GM23338 (cell line): ENCODE measurements around the gene TNF. TPM values are rescaled to one million over a fixed set of nuclear protein-coding genes. Genes with fewer than 3 reads are reported as not detected.
A peak's percentile ranks its signal among the peaks of the same experiment; 100 is the strongest.

ENCODE experiments used
- ATAC-seq: fragments of 200-7000 bp; cut with Tn5 transposase; 3 replicates; pipeline ENCODE4 v1.9.1; 2020
- DNase-seq: peaks from one replicate; pipeline ENCODE4 v3.0.0-alpha.2; 2015; ENCODE audit warnings: low spot score
- H2AFZ ChIP-seq: fragments of 200-600 bp; sonication (generic); 2 replicates; pipeline ENCODE4 v1.8.0; 2016; ENCODE audit warnings: antibody characterized with exemption, mild to moderate bottlenecking, moderate library complexity
- H3F3A ChIP-seq: fragments of 200-600 bp; sonication (generic); replicated peaks from 2 replicates; pipeline ENCODE4 v1.8.0; 2017; ENCODE audit warnings: antibody characterized with exemption, mixed run types, low read depth
- H3K27ac ChIP-seq: fragments of 200-600 bp; sonication (generic); 2 replicates; pipeline ENCODE4 v1.6.1; 2016; ENCODE audit warnings: low read depth
- H3K27me3 ChIP-seq: fragments of 200-600 bp; sonication (generic); 2 replicates; pipeline ENCODE4 v1.8.0; 2016; ENCODE audit warnings: mild to moderate bottlenecking, mixed run types, moderate library complexity; ENCODE audit not compliant: insufficient read depth
- H3K36me3 ChIP-seq: fragments of 200-600 bp; sonication (generic); 2 replicates; pipeline ENCODE4 v1.8.0; 2016; ENCODE audit warnings: mild to moderate bottlenecking; ENCODE audit not compliant: insufficient read depth
- H3K4me1 ChIP-seq: fragments of 200-600 bp; sonication (generic); 2 replicates; pipeline ENCODE4 v1.8.0; 2016; ENCODE audit warnings: mild to moderate bottlenecking, moderate library complexity; ENCODE audit not compliant: insufficient read depth
- H3K4me2 ChIP-seq: fragments of 200-600 bp; sonication (generic); 2 replicates; pipeline ENCODE4 v1.7.1; 2017; ENCODE audit warnings: mixed run types
- H3K4me3 ChIP-seq: fragments of 200-600 bp; sonication (generic); 2 replicates; pipeline ENCODE4 v1.6.1; 2016; ENCODE audit warnings: mixed run types
- H3K79me2 ChIP-seq: fragments of 200-600 bp; sonication (generic); replicated peaks from 2 replicates; pipeline ENCODE4 v1.8.0; 2017; ENCODE audit warnings: mild to moderate bottlenecking; ENCODE audit not compliant: insufficient read depth
- H3K9me2 ChIP-seq: fragments of 200-600 bp; sonication (generic); 2 replicates; pipeline ENCODE4 v1.8.0; 2017; ENCODE audit not compliant: insufficient read depth
- H4K20me1 ChIP-seq: fragments of 200-600 bp; sonication (generic); replicated peaks from 2 replicates; pipeline ENCODE4 v1.8.0; 2017; ENCODE audit warnings: mild to moderate bottlenecking; ENCODE audit not compliant: insufficient read depth
- H3K27ac Mint-ChIP-seq: 2 replicates; pipeline ENCODE4 v1.8.0; 2020; ENCODE audit warnings: inconsistent platforms, mild to moderate bottlenecking, moderate library complexity, mixed read lengths
- H3K27me3 Mint-ChIP-seq: 3 replicates; pipeline ENCODE4 v1.8.0; 2022; ENCODE audit warnings: low read depth, mild to moderate bottlenecking, moderate library complexity, mixed read lengths, inconsistent platforms; ENCODE audit not compliant: insufficient read depth, poor library complexity
- H3K36me3 Mint-ChIP-seq: 3 replicates; pipeline ENCODE4 v1.8.0; 2021; ENCODE audit warnings: low read depth, mild to moderate bottlenecking, inconsistent platforms, moderate library complexity, mixed read lengths
- H3K4me1 Mint-ChIP-seq: 3 replicates; pipeline ENCODE4 v1.8.0; 2020; ENCODE audit warnings: mild to moderate bottlenecking, inconsistent platforms, mixed read lengths
- H3K4me3 Mint-ChIP-seq: 3 replicates; pipeline ENCODE4 v1.8.0; 2021; ENCODE audit warnings: moderate library complexity, mild to moderate bottlenecking, inconsistent platforms, mixed read lengths
- H3K9me3 Mint-ChIP-seq: 3 replicates; pipeline ENCODE4 v1.8.0; 2020; ENCODE audit warnings: moderate library complexity, mild to moderate bottlenecking, inconsistent platforms, mixed read lengths
- CREB1 ChIP-seq: fragments of 250-450 bp; sonication (Bioruptor Pico); IDR thresholded peaks from 2 replicates; pipeline ENCODE4 v1.5.0; 2020; ENCODE audit warnings: low read depth, mild to moderate bottlenecking, moderate library complexity
- EZH2 ChIP-seq: fragments of 200-600 bp; sonication (generic); IDR thresholded peaks from one replicate; pipeline ENCODE4 v1.8.0; 2017; ENCODE audit warnings: antibody characterized with exemption, mild to moderate bottlenecking, low read depth; ENCODE audit not compliant: unreplicated experiment
- EZH2phosphoT487 ChIP-seq: fragments of 200-600 bp; sonication (generic); IDR thresholded peaks from one replicate; pipeline ENCODE4 v1.8.1; 2018; ENCODE audit warnings: antibody characterized with exemption; ENCODE audit not compliant: unreplicated experiment
- JUNB ChIP-seq: IDR thresholded peaks from one replicate; pipeline ENCODE4 v1.6.1; 2016; ENCODE audit warnings: antibody characterized with exemption; ENCODE audit not compliant: unreplicated experiment
- NANOG ChIP-seq: IDR thresholded peaks from 2 replicates; pipeline ENCODE4 v1.6.1; 2016; ENCODE audit warnings: antibody characterized with exemption, borderline replicate concordance
- POLR2AphosphoS5 ChIP-seq: IDR thresholded peaks from 2 replicates; pipeline ENCODE4 v1.6.1; 2016; ENCODE audit warnings: antibody characterized with exemption, low read depth
- STAT1 ChIP-seq: IDR thresholded peaks from one replicate; pipeline ENCODE4 v1.6.1; 2016; ENCODE audit warnings: antibody characterized with exemption; ENCODE audit not compliant: unreplicated experiment
- ZNF114 ChIP-seq: fragments of 250-450 bp; sonication (Bioruptor Pico); IDR thresholded peaks from 2 replicates; pipeline ENCODE4 v1.5.0; 2020; ENCODE audit warnings: mild to moderate bottlenecking, moderate library complexity
- ZNF331 ChIP-seq: fragments of 250-450 bp; sonication (Bioruptor Pico); IDR thresholded peaks from 2 replicates; pipeline ENCODE4 v1.5.0; 2020; ENCODE audit warnings: low read depth, mild to moderate bottlenecking, moderate library complexity
- polyA plus RNA-seq: library from polyadenylated mRNA; unstranded; fragments of >200 nt; fragmentation: Nextera tagmentation; extraction: Ambion mirVana; gene quantifications from 2 replicates; pipeline ENCODE4 v1.2.1, GENCODE V29; 2016
- total RNA-seq: library from RNA; depleted of rRNA; stranded (reverse); fragments of >200 nt; shearing (Covaris generic); gene quantifications from 2 replicates; pipeline ENCODE4 v1.2.3, GENCODE V29; 2014
- TF ChIP-seq, protein P1 (sequence below): IDR thresholded peaks from 2 replicates; pipeline ENCODE4 v1.6.1; 2016; ENCODE audit warnings: antibody characterized with exemption
- TF ChIP-seq, protein P2 (sequence below), 2 experiments: fragments of 200-600 bp in 1 of 2; sonication (generic) in 1 of 2; conservative IDR thresholded peaks; 2 replicates each; pipeline versions ENCODE4 v1.5.1 to v1.6.1; 2016 to 2017; ENCODE audit warnings: antibody characterized with exemption in 2 of 2, low read depth in 2 of 2, mild to moderate bottlenecking in 2 of 2, moderate library complexity in 1 of 2
- TF ChIP-seq, protein P3 (sequence below): IDR thresholded peaks from one replicate; pipeline ENCODE4 v1.6.1; 2018; ENCODE audit warnings: antibody characterized with exemption; ENCODE audit not compliant: unreplicated experiment

The TNF gene
- total and polyA plus RNA-seq, 2 experiments from 2014 or later: 0.11 TPM; not detected in 1

DNA sequence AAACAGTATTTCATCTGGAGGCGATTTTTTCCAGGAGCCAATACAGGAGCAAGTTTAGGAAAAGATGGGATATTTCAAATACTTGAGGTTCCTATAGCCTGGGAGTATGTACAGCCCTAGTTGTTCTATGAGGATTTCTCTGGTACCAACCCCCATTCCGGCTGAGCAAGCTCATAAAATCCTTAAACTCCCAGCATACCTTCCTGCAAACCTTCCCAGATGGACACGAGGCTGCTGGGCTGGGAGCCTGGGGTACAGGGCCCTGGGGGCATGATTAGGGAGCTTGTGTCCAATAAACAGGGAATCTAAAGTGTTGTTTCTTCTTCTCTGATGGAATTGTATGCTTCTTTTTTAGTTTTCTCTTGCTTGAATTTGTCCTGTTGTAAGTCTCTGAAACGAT lies 46.6 kb downstream of the TNF start (continued):
- TF ChIP-seq, protein P1, sequence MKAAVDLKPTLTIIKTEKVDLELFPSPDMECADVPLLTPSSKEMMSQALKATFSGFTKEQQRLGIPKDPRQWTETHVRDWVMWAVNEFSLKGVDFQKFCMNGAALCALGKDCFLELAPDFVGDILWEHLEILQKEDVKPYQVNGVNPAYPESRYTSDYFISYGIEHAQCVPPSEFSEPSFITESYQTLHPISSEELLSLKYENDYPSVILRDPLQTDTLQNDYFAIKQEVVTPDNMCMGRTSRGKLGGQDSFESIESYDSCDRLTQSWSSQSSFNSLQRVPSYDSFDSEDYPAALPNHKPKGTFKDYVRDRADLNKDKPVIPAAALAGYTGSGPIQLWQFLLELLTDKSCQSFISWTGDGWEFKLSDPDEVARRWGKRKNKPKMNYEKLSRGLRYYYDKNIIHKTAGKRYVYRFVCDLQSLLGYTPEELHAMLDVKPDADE: no peak
- TF ChIP-seq STAT1 (no peak), POLR2AphosphoS5 (no peak), JUNB (no peak), CREB1 (no peak), ZNF331 (CRISPR knock-in tag) (no peak), ZNF114 (CRISPR knock-in tag) (no peak), EZH2 (no peak), NANOG (no peak), EZH2phosphoT487 (no peak)
- TF ChIP-seq, protein P2, sequence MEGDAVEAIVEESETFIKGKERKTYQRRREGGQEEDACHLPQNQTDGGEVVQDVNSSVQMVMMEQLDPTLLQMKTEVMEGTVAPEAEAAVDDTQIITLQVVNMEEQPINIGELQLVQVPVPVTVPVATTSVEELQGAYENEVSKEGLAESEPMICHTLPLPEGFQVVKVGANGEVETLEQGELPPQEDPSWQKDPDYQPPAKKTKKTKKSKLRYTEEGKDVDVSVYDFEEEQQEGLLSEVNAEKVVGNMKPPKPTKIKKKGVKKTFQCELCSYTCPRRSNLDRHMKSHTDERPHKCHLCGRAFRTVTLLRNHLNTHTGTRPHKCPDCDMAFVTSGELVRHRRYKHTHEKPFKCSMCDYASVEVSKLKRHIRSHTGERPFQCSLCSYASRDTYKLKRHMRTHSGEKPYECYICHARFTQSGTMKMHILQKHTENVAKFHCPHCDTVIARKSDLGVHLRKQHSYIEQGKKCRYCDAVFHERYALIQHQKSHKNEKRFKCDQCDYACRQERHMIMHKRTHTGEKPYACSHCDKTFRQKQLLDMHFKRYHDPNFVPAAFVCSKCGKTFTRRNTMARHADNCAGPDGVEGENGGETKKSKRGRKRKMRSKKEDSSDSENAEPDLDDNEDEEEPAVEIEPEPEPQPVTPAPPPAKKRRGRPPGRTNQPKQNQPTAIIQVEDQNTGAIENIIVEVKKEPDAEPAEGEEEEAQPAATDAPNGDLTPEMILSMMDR (conservative IDR thresholded peaks at IDR 0.05; ENCODE audit: low read depth in 2 of 2): no peak
- TF ChIP-seq, protein P3, sequence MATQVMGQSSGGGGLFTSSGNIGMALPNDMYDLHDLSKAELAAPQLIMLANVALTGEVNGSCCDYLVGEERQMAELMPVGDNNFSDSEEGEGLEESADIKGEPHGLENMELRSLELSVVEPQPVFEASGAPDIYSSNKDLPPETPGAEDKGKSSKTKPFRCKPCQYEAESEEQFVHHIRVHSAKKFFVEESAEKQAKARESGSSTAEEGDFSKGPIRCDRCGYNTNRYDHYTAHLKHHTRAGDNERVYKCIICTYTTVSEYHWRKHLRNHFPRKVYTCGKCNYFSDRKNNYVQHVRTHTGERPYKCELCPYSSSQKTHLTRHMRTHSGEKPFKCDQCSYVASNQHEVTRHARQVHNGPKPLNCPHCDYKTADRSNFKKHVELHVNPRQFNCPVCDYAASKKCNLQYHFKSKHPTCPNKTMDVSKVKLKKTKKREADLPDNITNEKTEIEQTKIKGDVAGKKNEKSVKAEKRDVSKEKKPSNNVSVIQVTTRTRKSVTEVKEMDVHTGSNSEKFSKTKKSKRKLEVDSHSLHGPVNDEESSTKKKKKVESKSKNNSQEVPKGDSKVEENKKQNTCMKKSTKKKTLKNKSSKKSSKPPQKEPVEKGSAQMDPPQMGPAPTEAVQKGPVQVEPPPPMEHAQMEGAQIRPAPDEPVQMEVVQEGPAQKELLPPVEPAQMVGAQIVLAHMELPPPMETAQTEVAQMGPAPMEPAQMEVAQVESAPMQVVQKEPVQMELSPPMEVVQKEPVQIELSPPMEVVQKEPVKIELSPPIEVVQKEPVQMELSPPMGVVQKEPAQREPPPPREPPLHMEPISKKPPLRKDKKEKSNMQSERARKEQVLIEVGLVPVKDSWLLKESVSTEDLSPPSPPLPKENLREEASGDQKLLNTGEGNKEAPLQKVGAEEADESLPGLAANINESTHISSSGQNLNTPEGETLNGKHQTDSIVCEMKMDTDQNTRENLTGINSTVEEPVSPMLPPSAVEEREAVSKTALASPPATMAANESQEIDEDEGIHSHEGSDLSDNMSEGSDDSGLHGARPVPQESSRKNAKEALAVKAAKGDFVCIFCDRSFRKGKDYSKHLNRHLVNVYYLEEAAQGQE: no peak

DNA sequence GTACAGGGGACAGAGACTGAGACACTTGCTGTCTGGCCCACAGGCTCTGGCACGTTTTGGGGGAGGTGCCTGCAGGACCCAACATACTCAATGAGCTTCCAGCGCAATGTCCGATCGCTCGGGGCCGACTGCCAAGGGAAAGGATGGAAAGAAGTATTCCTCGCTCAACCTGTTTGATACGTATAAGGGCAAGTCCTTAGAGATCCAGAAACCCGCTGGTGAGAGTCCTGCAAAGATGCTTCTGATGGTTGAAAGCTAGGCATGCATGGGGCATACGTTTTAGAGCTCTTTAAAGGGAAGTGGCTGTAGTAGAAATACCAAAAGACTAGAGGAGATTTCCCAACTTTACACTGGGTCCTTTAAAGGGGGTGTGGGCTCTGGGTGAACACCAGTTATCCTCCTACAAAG lies 47.3 kb downstream of the TNF start:
- Mint-ChIP-seq H3K4me3 (peak overlapping the region; percentile 94), H3K27ac (peak overlapping the region; percentile 99), H3K36me3 (peaks cover 75% of the 10 kb centered on the region), H3K27me3 (peaks cover 28% of the 10 kb centered on the region), H3K4me1 (peaks cover 9% of the 10 kb centered on the region), H3K9me3 (peaks cover 6% of the 10 kb centered on the region)
- DNase-seq (no peak), ATAC-seq (no peak)
- Histone ChIP-seq H3K4me2 (peak overlapping the region; percentile 99), H3F3A (peaks cover 36% of the 10 kb centered on the region), H3K9me2 (no peaks in the 10 kb centered on the region), H3K27me3 (no peaks in the 10 kb centered on the region), H2AFZ (no peak overlapping the region), H4K20me1 (peaks cover 43% of the 10 kb centered on the region), H3K27ac (no peak overlapping the region), H3K4me1 (peaks cover 15% of the 10 kb centered on the region), H3K4me3 (peak overlapping the region; percentile 100), H3K79me2 (peaks cover 54% of the 10 kb centered on the region), H3K36me3 (peaks cover 52% of the 10 kb centered on the region)
- TF ChIP-seq STAT1: no peak
- TF ChIP-seq ZNF114 (CRISPR knock-in tag): no peak
- TF ChIP-seq, protein P2 (conservative IDR thresholded peaks at IDR 0.05; ENCODE audit: low read depth in 2 of 2): no peak
